GM18858 (cell line): ENCODE results near the gene IGFBP3.

Experiments used
- ATAC-seq: cut with Tn5 transposase; IDR thresholded peaks from one replicate; pipeline ENCODE4 v1.9.1; 2021; ENCODE audit not compliant: unreplicated experiment

Gene IGFBP3

DNA sequence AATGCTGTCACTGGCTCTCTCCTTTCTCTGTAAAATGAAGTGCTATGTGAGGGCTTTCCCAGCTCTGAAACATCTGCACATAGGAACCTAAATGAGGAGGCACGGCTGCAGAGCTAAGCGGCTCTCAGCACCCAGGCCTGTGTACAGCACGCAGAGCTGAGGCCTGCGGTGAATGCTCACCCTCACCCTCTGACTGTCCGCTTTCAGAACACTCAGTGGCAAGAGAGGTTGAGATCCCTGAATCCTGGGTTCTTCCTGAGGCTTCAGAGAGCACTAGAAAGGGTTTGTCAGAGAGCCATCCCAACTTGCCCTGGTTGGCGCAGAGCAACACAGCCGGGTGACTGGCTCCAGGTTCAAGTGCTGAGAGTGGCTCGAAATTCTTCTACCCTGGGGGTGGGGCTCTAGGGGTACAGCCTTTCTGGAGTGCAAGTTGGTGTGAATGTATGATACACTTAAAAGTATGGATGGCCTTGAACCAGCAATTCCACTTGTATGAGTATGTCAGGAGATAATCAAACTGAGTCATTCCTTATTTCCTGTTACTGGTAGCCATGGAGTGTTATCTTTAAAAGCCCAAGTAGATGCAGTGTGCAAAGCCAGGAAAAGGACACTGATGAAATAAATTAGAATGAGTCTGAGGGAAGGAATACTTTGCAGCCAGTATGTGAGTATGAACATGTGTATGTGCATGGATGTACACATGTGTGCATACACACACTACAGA is 46.5 kb downstream of the IGFBP3 start:
- no peak for ATAC-seq

DNA sequence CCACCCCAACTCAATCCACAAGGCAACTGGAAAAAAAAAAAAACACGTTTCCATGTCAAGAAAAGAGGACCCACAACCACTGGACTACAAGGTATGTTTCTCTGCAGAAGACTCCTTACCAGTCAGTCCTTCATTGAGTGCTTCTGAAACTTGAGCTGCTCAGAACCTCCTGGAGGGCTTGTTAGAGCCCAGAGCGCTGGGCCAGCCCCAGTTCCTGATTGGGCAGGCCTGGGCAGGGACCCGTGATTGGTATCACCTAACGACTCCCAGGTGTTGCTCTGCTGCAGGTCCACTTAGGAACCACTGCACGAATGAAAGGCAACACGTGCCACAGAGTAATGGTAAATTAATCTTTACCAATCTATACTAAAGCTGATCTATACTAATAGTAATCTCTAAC is 47.7 kb downstream of the IGFBP3 start:
- ATAC-seq = no peak

DNA sequence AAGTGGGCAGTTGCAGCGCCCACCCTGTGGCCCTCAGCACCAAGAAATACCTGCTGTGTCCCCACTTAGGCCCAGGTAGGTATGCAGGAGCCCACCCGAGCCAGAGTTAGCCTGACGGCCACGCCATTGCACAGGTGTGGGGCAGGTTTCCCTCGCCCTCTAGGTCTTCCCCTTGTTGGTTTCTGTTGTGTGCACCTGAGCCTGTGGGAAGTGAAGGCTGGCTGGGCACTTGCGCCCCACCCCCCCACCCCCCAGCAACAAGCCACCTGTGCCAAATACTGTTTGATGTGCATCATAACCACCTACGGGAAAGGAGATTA is 48.1 kb downstream of the IGFBP3 start, which contains the start of gene CCDC201:
Gene CCDC201 (minus strand): TSS at position 48 of the 320 bp plus-strand sequence. CDS start 75 bp downstream, outside the sequence.
- no peak for ATAC-seq

DNA sequence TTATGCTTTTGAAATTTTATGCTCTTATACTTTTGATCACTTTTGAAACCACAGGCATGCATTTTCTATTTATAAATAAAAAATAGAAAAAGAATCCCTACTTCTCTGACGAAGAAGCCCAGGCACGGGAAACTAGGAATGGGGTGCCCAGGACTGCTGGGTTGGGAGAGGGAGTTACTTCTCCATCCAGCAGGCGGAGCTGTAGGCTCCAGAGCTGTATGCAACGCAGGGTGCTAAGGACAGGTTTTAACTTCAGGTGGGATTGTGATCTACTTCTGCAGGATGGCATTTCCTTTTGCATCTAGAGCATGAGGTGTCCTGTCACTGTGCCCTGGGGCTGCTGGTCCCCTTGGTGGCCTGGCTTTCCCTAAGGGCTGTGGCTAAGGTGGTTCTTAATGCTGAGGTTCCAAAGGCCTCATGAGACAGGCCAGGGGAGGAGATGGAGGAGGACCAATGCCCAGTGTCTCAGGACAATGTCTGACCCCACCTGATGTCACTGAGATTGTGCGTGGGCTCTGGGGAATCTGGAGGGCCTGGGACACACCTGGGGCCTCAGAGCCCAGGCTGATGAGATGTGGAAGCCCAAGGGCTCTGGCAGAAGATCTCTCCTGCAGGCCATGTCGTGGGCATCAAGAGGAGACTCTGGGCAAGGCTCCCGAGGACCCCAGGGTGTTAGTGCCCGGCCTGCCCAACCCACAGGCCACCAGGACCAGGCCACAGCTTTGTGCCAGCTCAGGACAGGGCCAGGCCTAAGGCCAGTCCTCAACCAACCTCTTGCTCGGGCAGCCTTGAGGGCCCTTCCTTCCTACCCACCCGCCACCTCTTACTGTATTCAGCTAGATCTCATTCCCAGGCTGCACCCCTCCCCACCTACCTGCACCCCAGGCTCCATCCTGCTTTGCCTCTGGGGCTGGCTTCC is 48.7 kb downstream of the IGFBP3 start:
- ATAC-seq = no peak

DNA sequence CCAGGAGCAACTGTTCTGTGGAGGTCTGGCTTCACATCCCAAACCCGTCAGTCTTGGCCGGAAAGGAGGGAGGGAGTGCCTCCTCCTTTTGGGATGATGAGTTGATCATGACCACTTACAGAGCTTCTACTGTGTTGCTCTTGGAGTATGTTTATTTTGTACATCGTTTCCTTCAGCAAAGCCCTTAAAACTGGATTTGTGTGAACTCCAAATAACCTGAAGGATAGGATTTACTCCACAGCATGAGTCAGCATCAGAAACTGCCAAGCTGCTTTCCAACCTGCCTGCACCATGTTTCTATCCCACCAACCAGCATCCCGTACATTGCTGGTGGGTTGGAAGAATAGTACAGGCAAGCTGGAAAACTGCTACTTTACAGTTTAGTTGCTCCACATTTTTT is 51.6 kb downstream of the IGFBP3 start:
- no peak for ATAC-seq

DNA sequence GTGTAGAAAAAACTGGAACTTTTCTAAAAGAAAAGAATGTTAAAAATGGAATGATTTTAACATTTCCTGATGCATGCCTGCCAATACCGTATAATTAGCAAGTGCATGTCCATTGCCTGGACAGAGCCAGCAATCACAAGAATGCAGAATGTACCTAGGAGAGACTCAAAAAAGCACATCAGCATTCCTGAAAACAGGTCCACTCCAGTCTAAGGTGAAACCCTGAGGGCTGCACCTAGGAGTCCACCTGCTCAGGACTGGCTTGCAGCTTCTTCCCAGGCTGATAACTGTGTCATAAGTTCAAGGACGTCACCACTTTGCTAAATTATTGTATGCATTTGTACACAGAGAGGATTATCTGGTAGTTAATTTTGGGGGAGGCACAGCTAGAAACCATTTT is 53.6 kb downstream of the IGFBP3 start:
- no peak for ATAC-seq

DNA sequence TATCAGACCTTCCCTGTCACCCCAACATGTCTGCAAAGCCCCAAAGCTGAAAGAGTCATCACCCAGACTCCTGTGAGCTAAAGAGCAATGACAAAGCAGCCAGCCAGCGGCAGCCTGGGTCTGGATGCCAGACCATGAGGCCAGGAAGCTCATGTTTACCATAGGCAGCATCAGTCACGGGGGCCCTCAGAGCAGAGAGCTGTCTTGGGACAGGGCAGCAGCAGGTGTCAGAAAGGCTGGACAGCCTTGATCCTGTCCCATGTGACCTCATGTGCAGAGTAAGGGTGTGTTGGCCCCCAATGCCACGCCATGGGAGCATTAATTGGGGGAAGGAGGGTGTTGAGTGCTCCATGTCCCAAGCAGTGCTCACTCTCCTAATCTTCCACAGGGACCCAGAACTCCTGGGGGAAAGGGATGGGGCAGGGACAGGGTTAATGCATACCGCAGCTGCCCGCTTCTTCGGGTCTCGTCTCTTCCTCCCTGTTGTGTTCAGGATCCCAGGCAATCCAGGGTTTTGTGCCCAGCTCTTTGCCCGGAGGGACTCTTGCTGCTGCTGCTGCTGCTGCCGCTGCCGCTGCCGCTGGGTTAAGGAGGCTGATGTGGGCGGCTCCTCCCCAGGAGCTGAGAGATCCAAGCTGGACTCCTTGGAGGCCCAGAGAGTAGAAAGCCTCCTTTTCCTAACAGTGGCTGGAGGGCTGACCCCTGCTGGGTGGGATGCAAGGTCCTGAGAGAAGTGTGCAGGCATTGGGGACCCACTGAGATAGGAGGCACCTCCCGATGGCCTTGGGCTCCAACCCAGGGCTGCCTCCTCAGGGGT is 55.3 kb downstream of the IGFBP3 start:
- no peak for ATAC-seq

DNA sequence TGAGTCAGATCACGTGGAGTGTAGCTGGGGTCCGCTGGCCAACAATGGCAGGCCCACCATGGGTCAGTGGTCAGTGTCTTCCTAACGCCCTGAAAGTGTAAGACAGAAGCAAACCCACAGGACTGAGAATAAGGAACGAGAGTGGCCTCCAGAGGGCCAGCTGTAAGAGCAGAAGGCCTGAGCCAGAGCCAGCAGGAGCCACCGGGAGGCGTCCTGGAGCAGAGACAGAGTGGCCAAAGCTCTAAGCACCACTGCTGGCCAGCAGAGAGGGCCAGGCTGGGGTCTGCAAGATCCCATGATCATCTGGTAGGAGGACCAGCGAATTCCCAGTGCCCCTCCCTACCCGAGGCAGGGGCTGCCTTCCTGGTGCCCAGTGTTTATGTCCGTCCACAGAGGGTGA is 57.4 kb downstream of the IGFBP3 start:
- ATAC-seq = no peak
